Hematopoietic multipotent progenitor cell treated with erythropoietin and hydrocortisone succinate and interleukin-3 and kit ligand, for 6 days (in vitro differentiated cells): ENCODE results near the gene KIF21A.
"Not testable (repeated sequence)": the region's sequence is repeated elsewhere in the genome, so short reads cannot be mapped to it uniquely, and the experiment has no call there.

ENCODE experiments used
- DNase-seq: peaks from one replicate; pipeline ENCODE4 v3.0.0-alpha.2; 2015

The KIF21A gene

GRCh38 chr12:39343665-39344064 lies 99.3 kb downstream of the KIF21A start:
- DNase-seq: no peak

- DNase-seq: no peak
These were observed 101.2 kb downstream of the KIF21A start for GRCh38 chr12:39341761-39342160.

DNA sequence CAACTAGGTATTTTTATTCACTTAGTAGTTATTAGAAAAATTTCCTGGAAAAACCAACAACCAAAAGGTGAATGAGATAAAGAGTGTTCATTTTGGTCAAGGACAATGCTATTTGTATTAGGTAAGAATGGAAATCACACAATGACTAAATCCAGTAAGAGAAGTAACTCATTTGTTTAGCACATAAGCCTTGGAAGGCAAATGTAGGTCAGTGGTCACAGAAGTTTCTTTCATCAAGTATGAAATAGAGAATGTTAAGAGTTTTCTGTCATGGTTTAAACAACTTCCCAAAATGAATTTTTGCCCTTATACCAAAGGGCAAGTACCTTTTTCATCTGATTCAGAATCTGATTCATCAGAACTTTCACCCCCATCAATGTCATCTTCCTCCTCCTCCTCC lies 101.7 kb downstream of the KIF21A start:
- no peak for DNase-seq

DNA sequence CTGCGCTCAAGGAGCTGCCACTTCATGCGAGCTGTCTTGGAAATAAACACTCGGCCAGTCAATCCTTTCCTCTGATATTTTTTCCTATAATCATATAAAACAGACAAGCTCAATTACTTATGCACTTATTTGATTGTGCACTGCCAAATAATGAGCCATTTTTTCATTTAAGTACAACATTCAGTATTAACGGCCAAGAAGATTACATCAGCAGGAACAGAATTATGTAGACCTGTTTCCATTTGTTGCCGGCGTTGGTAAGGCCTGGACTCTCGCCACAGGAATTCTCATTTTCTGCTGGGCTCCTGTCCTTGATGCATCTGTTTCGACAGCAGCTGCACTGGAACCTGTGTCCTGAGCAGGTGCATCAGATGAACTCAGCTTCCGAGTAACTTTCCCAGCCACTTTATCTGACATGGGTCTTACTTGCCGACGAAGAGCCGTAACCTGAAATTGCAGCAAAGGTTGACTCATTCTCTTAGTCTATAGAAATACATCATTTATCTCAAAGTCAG lies 110.2 kb downstream of the KIF21A start:
- no peak for DNase-seq

DNA sequence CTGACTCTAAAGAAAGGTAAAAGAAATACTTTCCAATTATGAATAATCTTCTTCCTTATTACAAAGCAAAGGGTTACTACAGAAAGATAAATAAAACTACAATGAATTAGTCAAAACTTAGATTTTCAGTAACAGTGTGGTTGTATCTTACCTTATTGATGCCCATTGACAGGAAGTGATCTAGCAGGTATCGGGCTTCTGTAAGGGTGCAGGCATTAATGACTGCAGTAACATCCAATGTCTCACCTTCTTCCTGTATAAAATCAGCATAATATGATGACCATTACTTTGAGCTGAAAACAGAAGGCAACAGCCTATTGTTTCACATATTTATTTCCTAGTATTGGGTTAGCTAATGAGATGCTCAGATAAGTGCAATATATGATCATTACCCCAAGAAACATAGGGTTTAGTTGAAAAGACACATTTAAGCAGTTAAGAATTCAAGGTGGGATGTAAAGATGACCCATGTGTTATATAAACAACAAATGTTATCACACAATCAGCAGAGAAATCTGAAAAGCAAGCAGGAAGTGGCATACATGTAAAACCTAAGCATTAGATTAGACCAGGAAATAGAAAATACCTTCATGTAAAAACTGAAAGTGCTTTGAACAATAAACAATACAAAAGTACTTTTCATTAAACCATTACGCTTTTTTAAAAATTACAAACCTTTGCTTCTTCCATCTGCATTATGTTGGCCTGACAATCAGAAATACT lies 111.2 kb downstream of the KIF21A start:
- DNase-seq: no peak

- DNase-seq: no peak
These were observed 113.0 kb downstream of the KIF21A start for GRCh38 chr12:39329876-39330275.

- DNase-seq: no peak
These were observed 113.9 kb downstream of the KIF21A start for GRCh38 chr12:39329018-39329417.

DNA sequence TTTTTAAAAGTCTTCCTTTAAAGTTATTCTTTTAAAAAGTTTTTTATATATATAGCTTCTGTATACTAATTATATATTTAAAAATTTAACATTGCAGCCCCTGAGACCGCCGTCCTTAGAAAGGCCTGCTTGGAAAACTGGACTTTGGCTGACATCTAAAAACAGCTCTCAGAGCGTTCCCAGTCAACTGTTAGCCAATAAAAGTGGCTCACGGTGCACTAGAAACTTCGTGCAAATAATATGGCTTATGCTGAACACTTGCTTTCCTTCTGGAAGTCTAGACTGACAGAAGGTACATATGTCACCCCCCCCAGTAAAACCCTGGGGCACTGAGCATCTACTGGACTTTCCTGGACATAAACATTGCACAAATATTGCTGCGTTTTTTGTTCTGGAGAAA lies 115.0 kb downstream of the KIF21A start:
- no peak for DNase-seq

GRCh38 chr12:39327510-39327909 lies 115.4 kb downstream of the KIF21A start:
- no peak for DNase-seq

DNA sequence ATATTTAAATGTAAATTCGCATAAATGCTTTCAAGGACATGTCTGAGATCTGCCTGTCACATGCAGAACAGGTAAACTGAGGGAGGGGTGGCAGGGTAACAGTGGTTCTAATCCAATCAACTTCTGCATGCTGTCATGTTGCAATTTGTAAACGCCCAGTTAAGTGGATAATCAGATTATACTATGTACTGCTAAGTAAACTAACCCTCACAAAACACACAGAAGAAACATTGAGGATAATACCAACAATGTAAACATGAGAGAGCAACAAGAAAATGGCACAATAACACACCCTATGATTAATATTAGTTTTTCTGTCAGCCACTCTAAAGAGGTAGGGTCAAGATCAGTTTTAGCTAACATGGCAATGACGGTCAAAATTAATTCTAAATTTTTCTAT lies 123.7 kb downstream of the KIF21A start:
- no peak for DNase-seq

- no peak for DNase-seq
These were observed 128.4 kb downstream of the KIF21A start for GRCh38 chr12:39314547-39314946.

- DNase-seq: no peak
These were observed 133.4 kb downstream of the KIF21A start for GRCh38 chr12:39309516-39309915.

GRCh38 chr12:39301422-39301821 lies 141.5 kb downstream of the KIF21A start:
- no peak for DNase-seq

DNA sequence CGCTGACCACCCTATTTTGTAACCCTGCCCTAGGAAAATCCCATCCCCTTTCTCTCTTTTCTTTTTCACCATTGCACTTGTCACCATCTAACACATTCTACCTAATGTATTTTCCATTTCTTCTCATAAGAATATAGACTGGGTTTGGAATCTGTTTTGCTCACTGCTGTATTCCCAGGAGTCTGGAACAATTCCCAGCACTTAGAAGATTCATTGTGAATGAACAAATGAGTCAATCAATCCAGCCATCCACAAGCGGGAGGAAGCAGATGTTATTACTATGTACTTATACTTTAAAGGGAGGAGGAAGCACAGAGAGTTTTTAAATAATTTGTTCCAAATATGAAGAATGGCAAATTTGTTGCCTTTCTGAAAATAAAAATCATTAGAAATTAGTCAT lies 142.1 kb downstream of the KIF21A start:
- no peak for DNase-seq

- no peak for DNase-seq
These were observed 145.0 kb downstream of the KIF21A start for GRCh38 chr12:39297891-39298290.

DNA sequence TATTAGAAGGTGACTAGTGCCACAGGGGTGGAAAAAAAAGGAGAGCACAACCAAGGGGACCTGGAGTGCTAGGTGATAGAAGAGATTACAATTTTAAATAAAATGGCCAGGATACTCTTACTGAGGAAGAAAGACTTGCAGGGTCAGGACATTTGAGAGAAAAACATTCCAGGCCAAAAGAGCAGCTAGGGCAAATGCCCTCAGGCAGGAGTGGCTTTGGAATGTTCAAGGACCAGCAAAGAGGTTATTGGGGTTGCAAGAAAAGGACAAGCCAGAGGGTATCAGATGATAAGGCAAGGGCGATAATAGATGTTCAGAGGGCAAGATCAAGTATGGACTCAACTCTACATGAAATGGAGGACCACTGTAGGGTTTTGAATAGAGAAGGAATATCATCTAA lies 146.4 kb downstream of the KIF21A start:
- DNase-seq: no peak

DNA sequence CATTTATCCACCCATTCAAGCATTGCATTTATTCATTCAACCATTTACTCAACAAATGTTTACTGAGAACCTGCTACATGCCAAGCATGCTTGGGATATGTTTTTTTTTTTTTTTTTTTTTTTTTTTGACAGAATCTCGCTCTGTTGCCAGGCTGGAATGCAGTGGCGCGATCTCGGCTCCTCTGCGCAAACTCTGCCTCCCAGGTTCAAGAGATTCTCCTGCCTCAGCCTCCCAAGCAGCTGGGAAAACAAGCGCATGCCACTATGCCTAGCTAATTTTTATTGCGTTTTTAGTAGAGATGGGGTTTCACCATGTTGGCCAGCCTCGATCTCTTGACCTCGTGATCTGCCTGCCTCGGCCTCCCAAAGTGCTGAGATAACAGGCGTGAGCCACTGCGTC lies 147.3 kb downstream of the KIF21A start:
- not testable (repeated sequence) for DNase-seq

- DNase-seq: no peak
These were observed 148.2 kb downstream of the KIF21A start for GRCh38 chr12:39294715-39295114.

DNA sequence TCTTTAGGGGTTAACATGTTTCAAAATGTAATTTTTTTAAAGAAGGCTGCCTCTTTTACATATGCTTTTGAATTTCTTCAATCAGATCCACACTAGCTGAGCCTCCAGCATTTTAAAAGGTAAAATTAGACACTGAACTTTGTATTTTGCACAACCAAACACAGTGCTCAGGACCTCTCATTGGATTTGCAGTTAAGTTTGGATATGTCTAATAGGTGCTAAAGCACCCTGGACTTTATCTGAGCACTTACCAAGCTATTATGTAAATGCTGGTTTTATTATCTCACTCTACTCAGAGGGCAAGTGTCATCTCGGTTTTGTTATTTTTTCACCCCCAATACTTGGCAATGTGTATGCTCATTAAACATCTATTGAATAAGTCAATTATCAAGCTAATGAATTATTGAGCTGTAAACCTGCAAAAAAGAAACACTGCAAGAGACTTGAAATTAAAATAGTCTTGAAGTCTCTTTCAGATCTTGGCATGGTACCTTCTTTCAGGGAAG lies 150.7 kb downstream of the KIF21A start:
- DNase-seq: no peak

DNA sequence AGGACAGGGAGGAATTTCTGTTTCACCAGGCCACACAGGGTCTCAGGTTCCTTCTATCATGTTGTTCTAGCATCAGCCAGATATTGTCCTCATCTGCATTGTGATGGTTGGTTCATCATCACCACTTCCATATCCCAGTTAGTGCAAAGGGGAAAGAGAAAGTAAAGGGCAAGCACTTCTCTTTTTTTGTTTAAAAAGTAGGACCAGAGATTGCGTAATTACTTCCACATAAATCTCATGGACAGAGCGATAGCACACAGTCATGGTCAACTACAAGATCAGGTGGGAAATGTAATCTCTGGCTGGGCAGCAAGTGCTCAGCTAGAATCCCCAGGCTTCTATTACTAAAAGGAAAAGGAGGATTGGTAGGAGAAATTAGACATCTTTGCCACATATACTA lies 155.1 kb downstream of the KIF21A start:
- DNase-seq: peak; percentile 5

DNA sequence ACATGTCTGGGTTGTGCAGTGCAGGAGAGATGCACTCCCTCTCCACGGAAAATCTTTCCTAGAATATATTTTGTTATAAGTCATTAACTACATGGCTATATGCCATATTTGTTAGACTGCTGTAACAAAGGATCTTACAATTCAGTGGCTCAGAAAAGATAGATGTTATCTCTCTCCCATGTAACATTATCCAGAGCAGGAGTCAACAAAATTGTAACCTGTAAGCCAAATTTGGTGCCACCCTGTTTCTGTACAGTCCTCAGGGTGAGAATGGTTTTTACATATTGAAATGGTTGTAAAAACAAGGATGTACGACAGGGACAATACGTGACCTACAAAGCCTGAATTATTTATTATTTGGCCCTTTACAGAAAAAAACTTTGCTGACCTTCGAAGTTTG lies 155.5 kb downstream of the KIF21A start:
- no peak for DNase-seq

GRCh38 chr12:39278426-39278825 lies 164.5 kb downstream of the KIF21A start:
- no peak for DNase-seq

DNA sequence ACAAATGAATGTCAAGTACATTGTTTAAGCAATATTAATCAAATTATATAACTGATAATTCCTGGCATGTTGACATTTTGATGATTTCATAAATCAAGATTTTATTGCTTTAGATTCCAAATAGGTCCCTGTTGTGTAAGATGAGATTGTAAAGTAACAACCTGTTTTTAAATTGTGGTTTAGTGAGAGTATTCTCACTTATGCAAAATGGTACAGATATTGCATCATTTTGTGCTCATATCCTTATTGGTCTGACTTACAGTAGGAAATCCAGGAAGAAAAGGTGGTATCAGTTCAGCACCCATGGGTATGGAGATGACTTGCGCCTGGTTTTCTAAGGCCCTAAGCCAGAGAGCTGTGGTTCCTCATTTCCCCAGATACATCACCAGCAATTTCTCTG lies 165.5 kb downstream of the KIF21A start:
- no peak for DNase-seq

- DNase-seq: no peak
These were observed 167.1 kb downstream of the KIF21A start for GRCh38 chr12:39275846-39276245.
